ENCODE measurements around the gene KRAS.
"Not testable (repeated sequence)": the region's sequence is repeated elsewhere in the genome, so short reads cannot be mapped to it uniquely, and the experiment has no call there.

The KRAS gene

DNA sequence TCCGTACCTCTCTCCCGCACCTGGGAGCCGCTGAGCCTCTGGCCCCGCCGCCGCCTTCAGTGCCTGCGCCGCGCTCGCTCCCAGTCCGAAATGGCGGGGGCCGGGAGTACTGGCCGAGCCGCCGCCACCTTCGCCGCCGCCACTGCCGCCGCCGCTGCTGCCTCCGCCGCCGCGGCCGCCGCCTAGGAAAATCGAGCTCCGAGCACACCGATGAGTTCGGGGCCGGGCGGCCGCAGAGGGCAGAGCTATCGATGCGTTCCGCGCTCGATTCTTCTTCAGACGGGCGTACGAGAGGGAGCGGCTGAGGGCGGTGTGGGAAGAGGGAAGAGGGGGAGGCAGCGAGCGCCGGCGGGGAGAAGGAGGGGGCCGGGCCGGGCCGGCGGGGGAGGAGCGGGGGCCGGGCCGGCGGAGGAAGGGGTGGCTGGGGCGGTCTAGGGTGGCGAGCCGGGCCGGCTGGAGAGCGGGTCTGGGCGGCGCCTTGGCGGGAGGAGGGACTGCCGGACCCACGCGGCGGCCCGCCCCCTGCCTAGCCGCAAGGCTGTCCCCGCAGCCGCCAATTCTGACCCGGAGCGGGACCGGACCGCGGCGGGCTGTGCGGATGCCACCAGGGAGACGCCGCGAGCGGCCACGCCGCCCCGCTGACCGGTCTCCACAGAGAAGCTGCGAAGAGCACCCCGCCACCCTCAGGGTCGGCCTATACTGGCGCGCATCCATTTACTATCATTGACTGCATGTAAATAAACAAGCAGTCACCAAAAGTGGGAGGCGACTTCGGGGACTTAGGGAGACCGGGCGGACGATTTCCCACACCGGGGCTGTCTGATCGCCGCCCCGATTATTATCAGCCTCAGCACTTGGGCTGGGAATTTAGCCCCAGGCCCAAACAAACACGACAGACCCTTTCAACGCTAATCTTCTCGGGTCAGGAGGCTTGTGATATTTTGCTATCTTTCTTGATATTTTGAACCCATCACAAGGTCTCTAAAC lies at the start of gene KRAS:
TSS of gene KRAS (minus strand) at position 186 of the 987 bp plus-strand sequence.
- H3K36me3 ChIP-seq (ENCODE audit: control insufficient read depth, insufficient read depth, low read length) = no peaks in the 10 kb centered on the region; the same call in 1 of the 2 replicates
- H3K4me1 ChIP-seq (ENCODE audit: control insufficient read depth, insufficient read depth, low read length) = peaks cover 10% of the 10 kb centered on the region
- no peaks in the 10 kb centered on the region for H3K9me3 ChIP-seq (ENCODE audit: control insufficient read depth, insufficient read depth, low read depth, low read length)
- peak within 1 kb of the TSS; percentile 62; the same call in 1 of the 2 replicates for H3K27ac ChIP-seq (ENCODE audit: low read depth, low read length)
- peak within 1 kb of the TSS; percentile 83 for H3K9ac ChIP-seq (ENCODE audit: low read length)
- H3K4me3 ChIP-seq (ENCODE audit: low read depth, low read length) = peak within 1 kb of the TSS; percentile 85
- peaks cover 9% of the 10 kb centered on the region for H3K27me3 ChIP-seq (ENCODE audit: control insufficient read depth, insufficient read depth, low read length)

DNA sequence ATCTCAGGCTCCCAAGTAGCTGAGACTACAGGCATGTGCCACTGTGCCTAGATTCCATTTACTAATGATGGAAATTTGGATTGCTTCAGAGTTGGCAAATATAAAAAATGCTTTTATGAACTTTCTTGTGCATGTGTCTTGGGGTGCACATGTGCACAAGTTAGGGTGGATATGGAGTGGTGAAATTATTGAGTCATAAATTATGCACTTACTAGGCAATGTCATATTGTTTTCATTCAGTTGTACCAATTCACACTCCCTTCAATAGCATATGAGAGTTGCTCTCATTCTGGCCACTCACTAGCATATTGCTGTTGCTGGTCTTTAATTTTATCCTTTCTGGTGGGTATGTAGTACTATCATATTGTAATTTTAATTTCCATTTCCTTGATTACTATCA lies 45.7 kb upstream of the KRAS start:
- no peaks in the 10 kb centered on the region for H3K9me3 ChIP-seq (ENCODE audit: control insufficient read depth, insufficient read depth, low read depth, low read length)
- H3K4me3 ChIP-seq (ENCODE audit: low read depth, low read length) = no peak overlapping the region
- no peak overlapping the region for H3K9ac ChIP-seq (ENCODE audit: low read length)
- no peaks in the 10 kb centered on the region for H3K4me1 ChIP-seq (ENCODE audit: control insufficient read depth, insufficient read depth, low read length)
- H3K27me3 ChIP-seq (ENCODE audit: control insufficient read depth, insufficient read depth, low read length) = no peaks in the 10 kb centered on the region
- H3K36me3 ChIP-seq (ENCODE audit: control insufficient read depth, insufficient read depth, low read length) = no peaks in the 10 kb centered on the region
- no peak overlapping the region for H3K27ac ChIP-seq (ENCODE audit: low read depth, low read length)

DNA sequence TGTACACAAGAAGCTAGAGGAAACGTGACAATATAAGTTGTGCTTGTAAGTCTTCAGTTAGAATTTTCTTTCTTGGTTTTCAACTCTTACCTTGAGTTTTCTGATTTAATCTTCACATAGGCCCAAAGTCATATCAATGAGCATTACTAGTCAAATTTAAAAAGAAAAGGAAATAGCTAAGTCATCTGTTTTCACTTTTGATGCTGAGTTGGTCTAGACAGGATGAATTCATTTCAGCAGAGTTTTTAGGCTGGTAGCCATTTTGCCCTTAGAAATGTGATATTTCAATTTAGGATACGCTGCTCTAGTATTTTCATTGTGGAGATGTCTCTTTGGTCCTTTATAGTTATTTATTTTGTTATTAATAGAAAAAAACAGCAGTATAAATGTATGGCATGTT lies 44.6 kb upstream of the KRAS start:
- H3K27ac ChIP-seq (ENCODE audit: low read depth, low read length) = no peak overlapping the region
- H3K4me1 ChIP-seq (ENCODE audit: control insufficient read depth, insufficient read depth, low read length) = no peaks in the 10 kb centered on the region
- H3K27me3 ChIP-seq (ENCODE audit: control insufficient read depth, insufficient read depth, low read length) = no peaks in the 10 kb centered on the region
- no peaks in the 10 kb centered on the region for H3K36me3 ChIP-seq (ENCODE audit: control insufficient read depth, insufficient read depth, low read length)
- no peak overlapping the region for H3K9ac ChIP-seq (ENCODE audit: low read length)
- H3K9me3 ChIP-seq (ENCODE audit: control insufficient read depth, insufficient read depth, low read depth, low read length) = no peaks in the 10 kb centered on the region
- no peak overlapping the region for H3K4me3 ChIP-seq (ENCODE audit: low read depth, low read length)

- no peak overlapping the region for H3K9ac ChIP-seq (ENCODE audit: low read length)
- peaks cover 7% of the 10 kb centered on the region for H3K9me3 ChIP-seq (ENCODE audit: control insufficient read depth, insufficient read depth, low read depth, low read length)
- no peak overlapping the region for H3K4me3 ChIP-seq (ENCODE audit: low read depth, low read length)
- H3K27me3 ChIP-seq (ENCODE audit: control insufficient read depth, insufficient read depth, low read length) = no peaks in the 10 kb centered on the region
- H3K36me3 ChIP-seq (ENCODE audit: control insufficient read depth, insufficient read depth, low read length) = no peaks in the 10 kb centered on the region
- no peaks in the 10 kb centered on the region for H3K4me1 ChIP-seq (ENCODE audit: control insufficient read depth, insufficient read depth, low read length)
- H3K27ac ChIP-seq (ENCODE audit: low read depth, low read length) = no peak overlapping the region
These were observed 42.9 kb upstream of the KRAS start for GRCh38 chr12:25293653-25294052.

DNA sequence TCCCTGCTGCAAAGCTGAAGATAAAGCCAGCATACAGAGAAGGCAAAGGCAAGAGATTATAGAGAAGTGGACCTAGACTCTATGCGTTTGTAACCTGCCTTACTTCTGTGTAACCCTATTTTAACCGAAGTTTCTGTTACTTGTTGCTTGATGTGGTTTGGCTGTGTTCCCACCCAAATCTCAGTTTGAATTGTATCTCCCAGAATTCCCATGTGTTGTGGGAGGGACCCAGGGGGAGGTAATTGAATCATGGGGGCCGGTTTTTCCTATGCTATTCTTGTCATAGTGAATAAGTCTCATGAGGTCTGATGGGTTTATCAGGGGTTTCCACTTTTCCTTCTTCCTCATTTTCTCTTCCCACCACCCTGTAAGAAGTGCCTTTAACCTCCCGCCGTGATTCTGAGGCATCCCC lies 42.1 kb upstream of the KRAS start:
- H3K9ac ChIP-seq (ENCODE audit: low read length); H3K4me1 ChIP-seq (ENCODE audit: control insufficient read depth, insufficient read depth, low read length); H3K27ac ChIP-seq (ENCODE audit: low read depth, low read length); H3K4me3 ChIP-seq (ENCODE audit: low read depth, low read length); H3K36me3 ChIP-seq (ENCODE audit: control insufficient read depth, insufficient read depth, low read length); H3K27me3 ChIP-seq (ENCODE audit: control insufficient read depth, insufficient read depth, low read length); H3K9me3 ChIP-seq (ENCODE audit: control insufficient read depth, insufficient read depth, low read depth, low read length): not testable (repeated sequence)

DNA sequence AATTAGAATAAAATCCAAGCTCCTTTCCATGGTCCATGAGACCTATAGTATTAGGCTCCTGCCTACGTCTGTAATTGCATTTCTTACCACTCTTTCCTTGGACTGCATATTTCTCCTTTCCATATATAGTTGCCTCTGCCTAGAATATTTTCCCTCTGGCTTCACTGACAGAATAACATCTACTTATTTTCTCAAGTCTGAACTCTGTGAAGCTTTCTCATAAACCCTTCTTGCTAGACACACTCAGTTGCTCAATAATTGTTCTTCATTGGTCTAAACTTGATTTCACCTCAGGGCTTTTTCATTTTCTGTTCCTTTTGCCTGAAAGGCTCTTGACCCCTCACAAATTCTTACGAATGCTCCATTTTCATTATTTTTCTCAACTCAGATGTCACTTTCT lies 36.9 kb upstream of the KRAS start:
- H3K27me3 ChIP-seq (ENCODE audit: control insufficient read depth, insufficient read depth, low read length) = no peaks in the 10 kb centered on the region
- no peak overlapping the region for H3K27ac ChIP-seq (ENCODE audit: low read depth, low read length)
- H3K4me1 ChIP-seq (ENCODE audit: control insufficient read depth, insufficient read depth, low read length) = no peaks in the 10 kb centered on the region
- no peaks in the 10 kb centered on the region for H3K36me3 ChIP-seq (ENCODE audit: control insufficient read depth, insufficient read depth, low read length)
- H3K9ac ChIP-seq (ENCODE audit: low read length) = no peak overlapping the region
- H3K4me3 ChIP-seq (ENCODE audit: low read depth, low read length) = no peak overlapping the region
- peaks cover 7% of the 10 kb centered on the region for H3K9me3 ChIP-seq (ENCODE audit: control insufficient read depth, insufficient read depth, low read depth, low read length)

DNA sequence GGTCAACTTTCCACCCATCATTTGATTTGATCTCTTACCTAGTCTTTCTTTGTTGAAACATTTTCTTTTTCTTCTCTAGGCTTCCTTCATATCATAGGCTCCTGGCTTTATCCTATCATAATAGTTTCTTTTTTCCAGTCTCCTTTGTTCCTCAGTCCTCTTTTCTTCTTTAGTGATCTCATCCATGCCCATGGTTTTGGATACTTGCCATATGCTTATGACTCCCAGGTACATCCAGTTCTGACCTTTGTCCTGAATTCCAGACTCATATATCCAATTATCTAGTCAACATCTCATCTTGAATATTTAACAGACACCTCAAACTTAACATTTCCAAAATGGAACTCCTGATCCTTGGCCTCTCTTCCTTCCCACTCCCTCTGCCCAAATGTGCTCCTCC lies 36.1 kb upstream of the KRAS start:
- Histone ChIP-seq H3K27me3 (ENCODE audit: control insufficient read depth, insufficient read depth, low read length) (no peaks in the 10 kb centered on the region), H3K36me3 (ENCODE audit: control insufficient read depth, insufficient read depth, low read length) (no peaks in the 10 kb centered on the region), H3K27ac (ENCODE audit: low read depth, low read length) (no peak overlapping the region), H3K4me3 (ENCODE audit: low read depth, low read length) (no peak overlapping the region), H3K9me3 (ENCODE audit: control insufficient read depth, insufficient read depth, low read depth, low read length) (peaks cover 7% of the 10 kb centered on the region), H3K9ac (ENCODE audit: low read length) (no peak overlapping the region), H3K4me1 (ENCODE audit: control insufficient read depth, insufficient read depth, low read length) (no peaks in the 10 kb centered on the region)

DNA sequence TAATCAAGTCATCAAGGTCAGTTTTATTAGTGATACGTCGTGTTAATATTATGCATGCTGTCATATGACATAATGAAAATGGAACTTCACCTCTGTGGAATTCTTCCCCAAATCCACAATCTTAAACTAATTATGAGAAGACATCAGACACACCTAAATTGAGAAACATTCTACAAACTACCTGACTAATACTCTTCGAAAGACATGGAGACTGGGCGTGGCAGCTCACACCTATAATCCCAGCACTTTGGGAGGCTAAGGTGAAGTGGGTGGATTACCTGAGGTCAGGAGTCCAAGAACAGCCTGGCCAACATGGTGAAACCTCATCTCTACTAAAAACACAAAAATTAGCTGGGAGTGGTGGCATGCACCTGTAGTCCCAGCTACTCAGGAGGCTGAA lies 33.3 kb upstream of the KRAS start:
- Histone ChIP-seq H3K9ac (ENCODE audit: low read length) (no peak overlapping the region), H3K27me3 (ENCODE audit: control insufficient read depth, insufficient read depth, low read length) (no peaks in the 10 kb centered on the region), H3K36me3 (ENCODE audit: control insufficient read depth, insufficient read depth, low read length) (no peaks in the 10 kb centered on the region), H3K27ac (ENCODE audit: low read depth, low read length) (no peak overlapping the region), H3K9me3 (ENCODE audit: control insufficient read depth, insufficient read depth, low read depth, low read length) (no peaks in the 10 kb centered on the region), H3K4me1 (ENCODE audit: control insufficient read depth, insufficient read depth, low read length) (no peaks in the 10 kb centered on the region), H3K4me3 (ENCODE audit: low read depth, low read length) (no peak overlapping the region)

- H3K4me3 ChIP-seq (ENCODE audit: low read depth, low read length) = no peak overlapping the region
- no peaks in the 10 kb centered on the region for H3K27me3 ChIP-seq (ENCODE audit: control insufficient read depth, insufficient read depth, low read length)
- H3K36me3 ChIP-seq (ENCODE audit: control insufficient read depth, insufficient read depth, low read length) = no peaks in the 10 kb centered on the region
- H3K9ac ChIP-seq (ENCODE audit: low read length) = no peak overlapping the region
- no peaks in the 10 kb centered on the region for H3K9me3 ChIP-seq (ENCODE audit: control insufficient read depth, insufficient read depth, low read depth, low read length)
- no peak overlapping the region for H3K27ac ChIP-seq (ENCODE audit: low read depth, low read length)
- H3K4me1 ChIP-seq (ENCODE audit: control insufficient read depth, insufficient read depth, low read length) = no peaks in the 10 kb centered on the region
These were observed 32.3 kb upstream of the KRAS start for GRCh38 chr12:25283006-25283405.

DNA sequence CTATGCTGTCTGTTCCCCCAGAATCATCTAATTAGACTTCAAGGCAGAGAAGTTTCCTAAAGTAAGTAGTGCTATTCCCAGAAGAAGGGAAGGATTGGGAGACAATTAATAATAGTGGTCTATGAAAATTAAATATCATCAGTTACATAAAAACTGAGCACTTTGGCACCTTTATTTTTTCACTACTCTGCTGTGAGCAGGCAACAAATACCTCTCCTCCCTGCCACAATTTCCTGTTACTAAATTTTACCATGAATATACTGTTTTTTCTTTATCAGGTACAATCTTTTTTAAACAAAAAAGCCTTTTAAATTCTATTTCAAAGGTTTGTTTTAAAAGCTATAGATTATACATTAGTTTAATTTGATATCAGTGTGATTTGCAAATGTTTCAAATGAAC lies 29.4 kb upstream of the KRAS start:
- H3K4me1 ChIP-seq (ENCODE audit: control insufficient read depth, insufficient read depth, low read length) = no peaks in the 10 kb centered on the region; the same call in 1 of the 2 replicates
- no peak overlapping the region for H3K4me3 ChIP-seq (ENCODE audit: low read depth, low read length)
- H3K9me3 ChIP-seq (ENCODE audit: control insufficient read depth, insufficient read depth, low read depth, low read length) = no peaks in the 10 kb centered on the region
- H3K27ac ChIP-seq (ENCODE audit: low read depth, low read length) = no peak overlapping the region
- H3K9ac ChIP-seq (ENCODE audit: low read length) = no peak overlapping the region
- no peaks in the 10 kb centered on the region for H3K36me3 ChIP-seq (ENCODE audit: control insufficient read depth, insufficient read depth, low read length)
- no peaks in the 10 kb centered on the region for H3K27me3 ChIP-seq (ENCODE audit: control insufficient read depth, insufficient read depth, low read length)

DNA sequence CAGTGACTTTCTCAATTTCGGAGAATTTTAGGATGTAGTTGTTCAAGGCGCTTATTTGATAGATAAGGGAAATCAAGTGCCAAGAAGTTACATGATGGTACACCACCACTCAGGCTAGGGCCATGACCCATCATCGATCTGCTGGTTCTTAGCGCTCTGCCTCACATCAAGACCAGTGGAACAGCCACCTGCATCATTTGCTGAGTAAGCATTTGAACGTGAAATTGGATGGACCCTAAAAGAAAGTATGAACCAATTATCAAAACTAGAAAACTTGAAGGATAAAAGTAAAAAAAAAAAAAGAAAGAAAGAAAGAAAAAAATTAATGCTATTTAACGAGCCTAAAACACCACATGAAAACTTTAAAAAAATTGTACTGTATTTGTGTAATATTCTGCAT lies 27.5 kb upstream of the KRAS start:
- H3K9ac ChIP-seq (ENCODE audit: low read length) = no peak overlapping the region
- H3K4me3 ChIP-seq (ENCODE audit: low read depth, low read length) = no peak overlapping the region
- no peaks in the 10 kb centered on the region for H3K9me3 ChIP-seq (ENCODE audit: control insufficient read depth, insufficient read depth, low read depth, low read length)
- no peaks in the 10 kb centered on the region; the same call in 1 of the 2 replicates for H3K4me1 ChIP-seq (ENCODE audit: control insufficient read depth, insufficient read depth, low read length)
- H3K36me3 ChIP-seq (ENCODE audit: control insufficient read depth, insufficient read depth, low read length) = no peaks in the 10 kb centered on the region
- no peak overlapping the region for H3K27ac ChIP-seq (ENCODE audit: low read depth, low read length)
- no peaks in the 10 kb centered on the region for H3K27me3 ChIP-seq (ENCODE audit: control insufficient read depth, insufficient read depth, low read length)
